ENCODE results near the gene OR10A6. TPM values are rescaled to one million over a fixed set of nuclear protein-coding genes. Genes with fewer than 3 reads are reported as not detected.

Gene OR10A6
- polyA plus RNA-seq, 1 of the 3 experiments (the other 2 are of a cell fraction): not detected

GRCh38 chr11:7901319-7901854 is 29.7 kb downstream of the OR10A6 start (continued):
- TF ChIP-seq REST (IDR thresholded peaks at IDR 0.05; ENCODE audit: low read depth, low read length) (no peak), ZBTB33 (IDR thresholded peaks at IDR 0.05; ENCODE audit: borderline replicate concordance, low read depth) (no peak), MXI1 (IDR thresholded peaks at IDR 0.05; ENCODE audit: low read depth, low read length) (no peak), RCOR1 (IDR thresholded peaks at IDR 0.05; ENCODE audit: low read length) (no peak), NFIC (IDR thresholded peaks at IDR 0.05; ENCODE audit: borderline replicate concordance) (no peak), FOSL2 (IDR thresholded peaks at IDR 0.05; ENCODE audit: borderline replicate concordance, low read depth) (no peak)

GRCh38 chr11:7900686-7901085 is 30.4 kb downstream of the OR10A6 start:
- no peaks in the 10 kb centered on the region; a peak in 1 of 4 replicates for H3K4me1 ChIP-seq (ENCODE audit: control insufficient read depth in 1 of 2, insufficient read depth in 2 of 2, low read depth in 1 of 2, low read length in 1 of 2)
- ChIA-PET CTCF (interaction anchor here (1.3 to 1.9 kb wide), 2 partner anchors 86 to 199 kb away, joined by 3 to 11 read pairs; partner anchors contain the start of gene EIF3F), POLR2A (no interaction called here)
- H3K4me3 ChIP-seq (ENCODE audit: low read depth in 2 of 2, low read length in 1 of 2): no peak overlapping the region
- H3K36me3 ChIP-seq (replicated peaks in 1 of 2; ENCODE audit: control insufficient read depth in 1 of 2, insufficient read depth in 2 of 2, low read length in 1 of 2): no peaks in the 10 kb centered on the region
- H2AFZ ChIP-seq (ENCODE audit: low read depth): no peak overlapping the region
- H3K79me2 ChIP-seq (ENCODE audit: insufficient read depth): no peaks in the 10 kb centered on the region
- TF ChIP-seq RXRA (IDR thresholded peaks at IDR 0.05; ENCODE audit: borderline replicate concordance, low read depth) (no peak), ZBTB33 (IDR thresholded peaks at IDR 0.05; ENCODE audit: borderline replicate concordance, low read depth) (no peak), MEF2A (IDR thresholded peaks at IDR 0.05; ENCODE audit: borderline replicate concordance, low read depth) (no peak), PBX3 (IDR thresholded peaks at IDR 0.05) (no peak), RFX5 (IDR thresholded peaks at IDR 0.05; ENCODE audit: low read length) (no peak), JUND (IDR thresholded peaks at IDR 0.05) (no peak), TAF1 (IDR thresholded peaks at IDR 0.05; ENCODE audit: borderline replicate concordance, low read depth, low read length) (no peak), FOSL2 (IDR thresholded peaks at IDR 0.05; ENCODE audit: borderline replicate concordance, low read depth) (no peak)
- H3K27ac ChIP-seq (ENCODE audit: low read depth in 2 of 2, low read length in 1 of 2): no peak overlapping the region
- H3K4me2 ChIP-seq: no peak overlapping the region
- no peaks in the 10 kb centered on the region for H3K27me3 ChIP-seq (ENCODE audit: insufficient read depth)
- H3K9me2 ChIP-seq: no peaks in the 10 kb centered on the region
- no peaks in the 10 kb centered on the region for H4K20me1 ChIP-seq (ENCODE audit: insufficient read depth)
- H3F3A ChIP-seq (replicated peaks; ENCODE audit: insufficient read depth): no peaks in the 10 kb centered on the region
- no peak for DNase-seq
- H3K9me3 ChIP-seq: no peaks in the 10 kb centered on the region
- no peak overlapping the region for H3K9ac ChIP-seq
- 9% methylated on average over 4 of the region's 4 CpGs for WGBS (ENCODE audit: low lambda C conversion rate)
